Testis (tissue), 3 donors: ENCODE results near the gene ZFAND2B. TPM values are rescaled to one million over a fixed set of nuclear protein-coding genes. Genes with fewer than 3 reads are reported as not detected.
"Not testable (repeated sequence)": the region's sequence is repeated elsewhere in the genome, so short reads cannot be mapped to it uniquely, and the experiment has no call there.

ENCODE experiments used
- DNase-seq: peaks from one replicate; pipeline ENCODE4 v3.0.0-alpha.2; 2019
- H3K27ac ChIP-seq, 2 donors: fragments of 200-600 bp; sonication (generic); one replicate each; pipeline ENCODE4 v1.5.1; 2019
- H3K27me3 ChIP-seq: fragments of 200-600 bp; sonication (generic); one replicate; pipeline ENCODE4 v1.5.1; 2019
- H3K36me3 ChIP-seq: fragments of 200-600 bp; sonication (generic); one replicate; pipeline ENCODE4 v1.5.1; 2017; ENCODE audit warnings: low read depth; ENCODE audit errors: missing control alignments
- H3K4me1 ChIP-seq: fragments of 200-600 bp; sonication (generic); one replicate; pipeline ENCODE4 v1.5.1; 2019
- H3K4me3 ChIP-seq, 2 donors: fragments of 200-600 bp; sonication (generic); one replicate each; pipeline ENCODE4 v1.5.1; 2017 to 2019
- H3K9me3 ChIP-seq: fragments of 200-600 bp; sonication (generic); one replicate; pipeline ENCODE4 v1.5.1; 2017
- CTCF ChIP-seq, 3 experiments: fragments of 450-650 bp in 2 of 3; fragments of 200-600 bp in 1 of 3; sonication (generic) in 1 of 3; IDR thresholded peaks; one replicate each; pipeline ENCODE4 v1.5.1; 2016 to 2019; ENCODE audit warnings: antibody characterized with exemption in 3 of 3, mild to moderate bottlenecking in 2 of 3, moderate library complexity in 1 of 3
- POLR2A ChIP-seq: fragments of 450-650 bp; IDR thresholded peaks from one replicate; pipeline ENCODE4 v1.6.1; 2017; ENCODE audit warnings: antibody characterized with exemption, mild to moderate bottlenecking, moderate library complexity
- WGBS, 2 donors: methylation state at CpG; one replicate each; pipeline ENCODE4 v1.1.5; 2018; 5-methylcytosine and 5-hydroxymethylcytosine counted together
- intact Hi-C: fragments of 100-400 bp; cut with DNase I; formaldehyde crosslinking; loops from one replicate; pipeline ENCODE4 v1.15.1; 2023; ENCODE audit warnings: low total_unique reads
- polyA plus RNA-seq: library from polyadenylated mRNA; stranded (reverse); fragments of 350-450 nt; fragmentation: Illumina TruSeq; extraction: RNeasy Lipid Tissue Mini Kit (QIAGEN cat#74804); gene quantifications from one replicate; pipeline ENCODE4 v1.2.3, GENCODE V29; 2014; ENCODE audit warnings: low read depth, low replicate concordance; ENCODE audit not compliant: insufficient read depth
- total RNA-seq, 2 donors: library from RNA; depleted of rRNA; stranded (reverse); fragments of >200 nt; gene quantifications; one replicate each; pipeline ENCODE4 v1.2.3, GENCODE V29; 2016

Gene ZFAND2B
- total and polyA plus RNA-seq, 3 donors from 2014 or later: 27.0 to 41.3 (median 34.3) TPM

GRCh38 chr2:219199470-219200211, 6.9 kb upstream of the ZFAND2B start:
- 76 to 84% methylated on average over 12 of the region's 12 CpGs for WGBS, 2 donors
- H3K27me3 ChIP-seq: no peaks in the 10 kb centered on the region
- intact Hi-C loops: no loop called here
- no peaks in the 10 kb centered on the region for H3K36me3 ChIP-seq
- peak; percentile 14 for DNase-seq
- no peak overlapping the region for H3K27ac ChIP-seq
- H3K4me1 ChIP-seq: peaks cover 3% of the 10 kb centered on the region
- no peaks in the 10 kb centered on the region for H3K9me3 ChIP-seq
- TF ChIP-seq CTCF (IDR thresholded peaks at IDR 0.05) (no peak), POLR2A (no peak)
- no peak overlapping the region for H3K4me3 ChIP-seq

DNA sequence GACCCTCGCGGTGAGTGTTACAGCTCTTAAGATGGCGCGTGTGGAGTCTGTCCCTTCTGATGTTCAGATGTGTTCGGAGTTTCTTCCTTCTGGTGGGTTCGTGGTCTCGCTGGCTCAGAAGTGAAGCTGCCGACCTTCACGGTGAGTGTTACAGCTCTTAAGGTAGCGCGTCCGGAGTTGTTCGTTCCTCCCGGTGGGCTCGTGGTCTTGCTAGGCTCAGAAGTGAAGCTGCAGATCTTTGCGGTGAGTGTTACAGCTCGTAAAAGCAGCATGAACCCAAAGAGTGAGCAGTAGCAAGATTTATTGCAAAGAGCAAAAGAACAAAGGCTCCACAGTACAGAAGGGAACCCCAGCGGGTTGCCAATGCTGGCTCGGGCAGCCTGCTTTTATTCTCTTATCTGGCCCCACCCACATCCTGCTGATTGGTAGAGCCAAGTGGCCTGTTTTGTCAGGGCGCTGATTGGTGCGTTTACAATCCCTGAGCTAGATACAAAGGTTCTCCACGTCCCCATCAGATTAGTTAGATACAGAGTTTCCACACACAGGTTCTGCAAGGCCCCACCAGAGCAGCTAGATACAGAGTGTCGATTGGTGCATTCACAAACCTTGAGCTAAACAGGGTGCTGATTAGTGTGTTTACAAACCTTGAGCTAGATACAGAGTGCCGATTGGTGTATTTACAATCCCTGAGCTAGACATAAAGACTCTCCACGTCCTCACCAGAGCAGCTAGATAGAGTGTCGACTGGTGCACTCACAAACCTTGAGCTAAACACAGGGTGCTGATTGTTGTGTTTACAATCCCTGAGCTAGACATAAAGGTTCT, 5.9 kb upstream of the ZFAND2B start:
- Histone ChIP-seq H3K27ac (peak overlapping the region; percentile 63 to 68), H3K4me3 (peak overlapping the region in 1 of 2 donors; percentile 20)
- H3K4me1 ChIP-seq, intact Hi-C loops, H3K36me3 ChIP-seq, H3K27me3 ChIP-seq, H3K9me3 ChIP-seq: not testable (repeated sequence)
- DNase-seq: peak; percentile 69
- 56 to 60% methylated on average over 20 to 26 of the region's 26 CpGs for WGBS, 2 donors

DNA sequence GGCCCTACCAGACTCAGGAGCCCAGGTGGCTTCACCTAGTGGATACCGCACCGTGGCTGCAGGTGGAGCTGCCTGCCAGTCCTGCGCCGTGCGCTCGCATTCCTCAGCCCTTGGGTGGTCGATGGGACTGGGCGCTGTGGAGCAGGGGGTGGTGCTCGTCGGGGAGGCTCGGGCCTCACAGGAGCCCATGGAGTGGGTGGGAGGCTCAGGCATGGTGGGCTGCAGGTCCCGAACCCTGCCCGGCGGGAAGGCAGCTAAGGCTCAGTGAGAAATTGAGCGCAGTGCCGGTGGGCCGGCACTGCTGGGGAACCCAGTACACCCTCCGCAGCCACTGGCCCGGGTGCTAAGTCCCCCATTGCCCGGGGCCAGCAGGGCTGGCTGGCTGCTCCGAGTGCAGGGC, 5.3 kb upstream of the ZFAND2B start:
- H3K36me3 ChIP-seq, H3K4me1 ChIP-seq, H3K9me3 ChIP-seq, H3K4me3 ChIP-seq, H3K27ac ChIP-seq, DNase-seq, intact Hi-C loops, H3K27me3 ChIP-seq: not testable (repeated sequence)
- WGBS, 2 donors: 73 to 80% methylated on average over 3 to 21 of the region's 21 CpGs

GRCh38 chr2:219204425-219205164, 2.0 kb upstream of the ZFAND2B start:
- no peak for DNase-seq
- TF ChIP-seq CTCF (IDR thresholded peaks at IDR 0.05): no peak
- TF ChIP-seq POLR2A: no peak
- Histone ChIP-seq H3K4me3 (no peak overlapping the region), H3K27me3 (no peaks in the 10 kb centered on the region), H3K9me3 (no peaks in the 10 kb centered on the region), H3K4me1 (peaks cover 21% of the 10 kb centered on the region), H3K36me3 (no peaks in the 10 kb centered on the region), H3K27ac (no peak overlapping the region)
- WGBS, 2 donors: 85 to 90% methylated on average over 7 of the region's 7 CpGs
- intact Hi-C loops: no loop called here

DNA sequence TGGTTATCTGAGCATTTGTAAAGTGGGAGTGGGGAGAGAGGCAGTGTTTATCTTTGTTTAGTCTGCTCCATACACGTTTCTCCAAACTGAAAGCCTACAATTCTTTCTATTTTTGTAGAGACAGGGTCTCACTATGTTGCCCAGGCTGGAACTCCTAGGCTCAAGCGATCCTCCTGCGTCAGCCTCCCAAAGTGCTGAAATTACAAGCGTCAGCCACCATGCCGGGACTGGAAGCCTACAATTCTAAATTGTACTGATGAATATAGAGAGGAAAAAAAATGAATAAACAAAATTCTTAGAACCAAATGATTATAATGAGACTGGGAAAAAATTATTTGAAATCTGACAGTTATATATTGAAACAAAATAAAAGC, 1.4 kb upstream of the ZFAND2B start:
- TF ChIP-seq CTCF (IDR thresholded peaks at IDR 0.05): no peak
- no peak for TF ChIP-seq POLR2A
- DNase-seq: no peak
- WGBS, 2 donors: 70 to 80% methylated on average over 5 of the region's 5 CpGs
- intact Hi-C loops: no loop called here
- Histone ChIP-seq H3K4me3 (no peak overlapping the region), H3K9me3 (no peaks in the 10 kb centered on the region), H3K27me3 (no peaks in the 10 kb centered on the region), H3K27ac (no peak overlapping the region), H3K36me3 (no peaks in the 10 kb centered on the region), H3K4me1 (peaks cover 21% of the 10 kb centered on the region)
